GM18868 (cell line): ENCODE measurements around the gene ZYG11A.

Source experiments
- ATAC-seq: cut with Tn5 transposase; IDR thresholded peaks from one replicate; pipeline ENCODE4 v1.9.1; 2021; ENCODE audit warnings: mild to moderate bottlenecking, moderate library complexity; ENCODE audit not compliant: unreplicated experiment

Gene ZYG11A

GRCh38 chr1:52876843-52877242, 34.3 kb downstream of the ZYG11A start:
- ATAC-seq = no peak

DNA sequence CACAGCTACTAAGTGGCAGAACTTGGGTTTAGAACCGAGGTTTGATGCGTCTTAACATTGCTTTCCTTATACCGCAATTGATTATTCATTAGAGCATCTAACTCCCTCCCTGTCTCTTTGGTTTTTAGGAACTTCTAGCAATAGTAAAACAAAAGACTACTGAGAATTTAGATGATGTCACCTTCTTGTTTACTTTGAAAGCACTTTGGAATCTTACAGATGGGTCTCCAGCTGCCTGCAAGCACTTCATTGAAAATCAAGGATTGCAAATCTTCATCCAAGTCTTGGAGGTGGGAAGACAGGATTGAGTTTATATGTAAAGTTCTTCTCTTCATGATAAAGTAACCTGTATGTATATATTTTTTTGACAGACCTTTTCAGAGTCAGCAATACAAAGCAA, 35.0 kb downstream of the ZYG11A start:
- no peak for ATAC-seq

- ATAC-seq = no peak
Measured at GRCh38 chr1:52880206-52880605, 37.6 kb downstream of the ZYG11A start.

- ATAC-seq = no peak
Measured at GRCh38 chr1:52887483-52887882, 44.9 kb downstream of the ZYG11A start.

GRCh38 chr1:52892424-52893215, 50.1 kb downstream of the ZYG11A start:
- ATAC-seq = no peak

DNA sequence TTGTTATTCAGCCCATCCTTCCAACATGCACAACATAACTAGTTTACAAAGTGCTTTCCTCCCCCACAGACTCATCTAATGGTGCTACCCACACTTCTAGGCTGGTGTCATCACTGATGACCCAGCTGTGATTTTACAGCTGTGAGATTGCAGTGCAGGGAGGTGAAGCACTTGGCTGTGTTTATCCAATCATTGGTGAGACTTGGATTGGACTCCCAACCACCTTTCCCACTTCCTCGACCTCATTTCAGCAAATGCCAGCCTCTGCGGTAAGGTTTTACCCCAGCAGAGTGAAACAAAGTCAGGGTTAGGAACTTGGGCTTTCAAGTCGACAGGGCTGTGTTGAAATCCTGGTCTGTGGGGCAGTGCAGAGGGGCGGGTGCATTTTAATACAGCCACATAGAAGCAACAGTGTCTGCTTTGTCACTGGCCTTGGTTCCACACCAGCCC, 56.9 kb downstream of the ZYG11A start:
- no peak for ATAC-seq

DNA sequence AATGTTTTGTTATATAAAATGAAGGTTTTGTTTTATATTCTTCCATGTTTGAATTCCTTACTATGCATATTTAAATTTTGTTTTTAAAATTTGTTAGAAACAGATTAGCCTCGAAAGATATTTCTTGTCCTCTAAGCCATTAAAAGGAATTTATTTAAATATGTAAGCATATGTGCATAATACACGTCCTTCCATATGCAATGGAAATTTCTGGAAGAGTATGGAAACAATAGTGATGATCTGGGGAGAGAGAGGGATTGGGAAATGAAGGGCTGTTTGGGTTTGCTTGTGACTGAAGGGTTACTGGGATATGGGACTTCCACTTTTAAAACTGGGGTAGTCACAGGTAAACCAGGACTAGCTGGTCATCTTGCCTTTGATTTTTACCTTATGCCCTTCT, 57.8 kb downstream of the ZYG11A start:
- no peak for ATAC-seq

DNA sequence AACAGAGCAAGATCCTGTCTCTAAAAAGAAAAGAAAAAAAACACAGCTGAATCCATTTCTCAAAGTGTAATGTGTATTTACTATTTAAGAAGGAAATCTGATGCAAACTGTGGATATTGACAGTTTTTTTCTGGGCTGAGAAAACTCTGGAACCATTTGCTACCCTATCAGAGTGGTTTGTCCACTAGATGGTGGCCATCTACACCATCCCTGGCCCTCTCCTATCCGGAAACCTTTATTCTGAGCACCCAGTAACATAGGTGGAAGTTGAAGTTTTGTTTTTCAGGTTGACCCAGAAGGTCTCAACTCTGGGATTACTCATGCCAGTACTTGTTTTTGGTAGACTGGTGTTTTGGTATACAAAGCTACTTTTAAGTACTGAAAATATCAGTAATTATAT, 58.8 kb downstream of the ZYG11A start:
- ATAC-seq = no peak

GRCh38 chr1:52904208-52904926, 61.8 kb downstream of the ZYG11A start:
- ATAC-seq = no peak

DNA sequence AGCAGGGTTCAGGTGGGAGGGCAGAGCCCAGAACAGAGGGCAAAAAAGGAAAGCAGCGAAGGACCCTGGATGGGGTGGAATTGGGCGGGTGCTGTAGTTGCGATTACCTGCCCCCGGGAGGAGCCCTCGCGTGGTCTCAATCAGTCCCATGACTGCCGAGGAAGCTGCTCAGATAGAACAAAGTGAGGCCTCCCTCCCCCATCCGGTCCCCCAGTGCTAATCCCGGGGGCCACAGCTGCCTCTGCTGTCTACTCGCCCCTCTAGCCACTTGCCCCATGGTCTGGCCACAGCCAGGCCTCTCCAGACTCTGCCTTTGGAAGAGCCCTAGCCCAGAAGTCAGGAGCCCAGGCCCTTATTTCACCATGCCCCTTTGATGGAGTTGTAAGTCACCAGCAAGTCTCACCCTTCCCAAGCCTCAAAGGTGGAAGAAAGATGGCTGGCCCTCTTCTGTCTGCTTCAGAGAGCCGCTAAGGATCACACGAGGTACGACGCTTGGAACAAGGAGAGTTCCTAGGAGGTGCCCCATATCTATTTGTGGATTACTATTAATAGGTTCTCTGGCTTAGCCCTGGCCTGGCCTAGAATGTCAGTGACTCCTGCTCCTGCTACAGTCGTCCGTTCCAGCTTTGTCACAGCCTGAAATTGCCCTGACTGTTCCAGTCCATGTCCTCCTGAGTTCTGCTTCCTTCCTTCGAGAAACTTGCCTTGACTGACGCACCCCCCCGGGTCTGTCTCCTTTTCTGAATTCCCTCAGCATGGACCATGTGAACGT, 62.6 kb downstream of the ZYG11A start:
- peak; percentile 50 for ATAC-seq

GRCh38 chr1:52906135-52906603, 63.6 kb downstream of the ZYG11A start:
- ATAC-seq = no peak

GRCh38 chr1:52907068-52907811, 64.7 kb downstream of the ZYG11A start:
- no peak for ATAC-seq

- ATAC-seq = no peak
Measured at GRCh38 chr1:52907812-52908153, 65.2 kb downstream of the ZYG11A start.

DNA sequence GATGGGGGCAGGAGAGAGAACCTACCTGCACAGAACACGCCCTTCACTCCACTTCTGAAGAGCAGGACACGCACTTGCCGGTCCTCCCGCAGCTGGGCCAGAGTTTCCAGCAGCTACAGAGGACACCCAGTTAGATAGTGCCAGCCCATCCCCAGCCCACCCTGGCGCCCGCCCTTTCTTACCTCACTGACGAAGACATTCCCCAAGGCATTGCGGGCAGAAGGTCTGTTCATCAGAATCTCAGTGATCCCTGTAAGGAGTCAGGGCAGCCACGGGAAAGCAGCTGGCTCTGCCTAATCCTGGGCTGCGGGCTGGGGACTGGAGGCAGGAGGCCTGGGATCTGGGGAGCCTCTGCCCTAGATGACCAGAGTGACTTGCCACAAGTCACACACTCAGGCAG, 69.0 kb downstream of the ZYG11A start:
- no peak for ATAC-seq

GRCh38 chr1:52913014-52913413, 70.5 kb downstream of the ZYG11A start:
- no peak for ATAC-seq

DNA sequence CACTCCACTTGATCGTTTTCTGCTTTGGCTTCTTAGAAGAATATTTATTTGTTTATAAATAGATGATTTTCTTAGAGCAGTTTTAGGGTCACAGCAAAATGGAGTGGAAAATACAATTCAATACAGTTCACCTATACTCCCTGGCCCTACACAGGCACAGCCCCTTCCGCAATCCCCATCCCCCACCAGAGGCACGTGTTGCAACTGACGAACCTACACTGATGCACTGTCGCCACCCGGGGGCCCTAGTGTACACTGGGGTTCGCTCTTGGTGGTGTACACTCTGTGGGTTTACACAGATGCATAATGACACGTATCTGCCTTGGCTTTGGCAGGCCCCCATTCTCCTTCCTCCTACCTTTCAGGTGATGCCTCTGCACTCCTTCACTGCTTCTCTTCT, 71.0 kb downstream of the ZYG11A start:
- ATAC-seq = no peak

DNA sequence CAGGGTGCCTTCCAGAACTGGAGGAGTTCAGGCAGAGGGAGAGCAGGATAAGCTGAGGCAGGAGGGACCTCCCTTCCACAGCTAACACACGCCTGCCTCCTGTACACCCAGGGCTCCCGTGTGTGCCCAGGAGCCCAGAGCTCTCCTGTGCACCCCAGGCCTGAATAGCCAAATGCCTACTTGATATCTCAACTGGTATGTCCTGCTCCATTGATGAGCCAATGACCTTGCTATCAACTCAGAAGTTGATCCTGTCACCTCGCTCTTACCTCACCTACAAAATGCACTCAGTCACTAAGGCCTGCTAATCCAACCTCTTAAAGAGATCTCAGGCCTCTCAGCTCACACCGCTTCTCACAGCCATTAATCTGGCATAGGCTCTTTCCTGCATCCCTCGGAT, 71.9 kb downstream of the ZYG11A start:
- ATAC-seq = no peak

DNA sequence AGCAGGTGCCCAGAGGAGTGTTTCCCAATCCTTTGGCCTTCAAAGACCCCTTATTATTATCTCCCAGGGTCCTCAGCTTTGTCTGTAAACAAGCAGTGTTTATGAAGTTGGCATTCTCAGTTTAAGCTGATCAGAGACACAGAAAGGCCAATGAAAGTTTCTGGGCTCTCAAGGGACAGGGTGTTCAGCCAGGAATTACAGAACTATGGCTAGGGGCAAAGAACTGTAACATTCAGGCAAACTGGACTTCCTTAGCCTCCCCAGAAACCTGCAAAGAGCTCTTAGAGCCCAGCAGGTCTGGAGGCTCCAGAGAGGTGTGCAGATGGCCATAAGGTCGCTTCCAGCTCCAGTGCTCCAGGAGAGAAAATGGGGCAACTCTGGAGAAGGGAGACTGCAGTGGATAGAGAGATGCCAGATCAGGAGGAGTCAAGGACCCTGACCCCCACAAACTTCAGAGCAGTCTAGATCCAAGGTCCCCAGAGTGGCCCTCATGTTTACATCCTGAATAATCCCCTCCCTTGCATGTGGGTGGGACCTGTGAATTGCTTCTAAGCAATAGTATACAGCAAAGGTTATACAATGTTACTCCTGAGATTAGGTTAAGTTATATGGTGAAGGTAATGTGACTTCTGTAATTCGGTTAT, 72.8 kb downstream of the ZYG11A start:
- no peak for ATAC-seq

DNA sequence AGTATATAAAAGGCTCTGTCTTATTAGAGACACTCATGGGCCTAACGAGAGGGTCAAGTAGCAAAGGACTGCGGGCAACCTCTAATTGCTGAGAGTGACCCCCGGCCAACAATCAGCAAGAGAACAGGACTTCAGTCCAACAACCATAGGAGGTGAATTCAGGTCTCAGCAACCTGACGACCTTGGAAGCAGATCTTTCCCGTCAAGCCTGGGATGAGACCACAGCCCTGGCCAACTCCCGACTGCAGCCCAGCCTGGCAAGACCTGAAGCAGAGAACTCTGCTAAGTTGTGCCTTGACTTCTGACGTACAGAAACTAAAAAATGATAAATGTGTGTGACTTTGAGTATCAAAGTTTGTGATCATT, 73.3 kb downstream of the ZYG11A start:
- no peak for ATAC-seq

GRCh38 chr1:52916241-52916975, 73.8 kb downstream of the ZYG11A start:
- no peak for ATAC-seq
